GM19463 (cell line): ENCODE results near the gene TRMT112.

Experiments
- ATAC-seq: cut with Tn5 transposase; IDR thresholded peaks from one replicate; pipeline ENCODE4 v1.9.1; 2021; ENCODE audit warnings: mild to moderate bottlenecking, moderate library complexity; ENCODE audit not compliant: unreplicated experiment

The TRMT112 gene

GRCh38 chr11:64296830-64297698 is 20.3 kb downstream of the TRMT112 start:
- ATAC-seq = no peak

GRCh38 chr11:64296236-64296635 is 21.1 kb downstream of the TRMT112 start:
- ATAC-seq = no peak

DNA sequence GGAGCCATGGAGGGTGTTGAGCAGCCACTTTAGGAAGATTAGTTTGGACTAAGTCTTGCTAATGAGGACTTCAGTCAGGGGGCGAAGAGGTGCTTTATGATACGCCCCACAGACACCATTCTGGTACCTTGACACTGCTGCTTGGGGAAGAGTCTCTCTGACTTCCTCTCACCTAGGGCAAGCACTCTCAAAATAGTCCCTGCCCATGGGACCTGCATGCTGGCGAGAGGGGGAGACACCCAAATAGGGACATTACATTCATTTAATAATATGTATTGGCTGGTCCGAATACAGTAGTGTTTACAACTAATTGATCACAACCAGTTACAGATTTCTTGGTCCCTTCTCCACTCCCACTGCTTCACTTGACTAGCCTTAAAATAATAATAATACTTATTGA is 21.6 kb downstream of the TRMT112 start:
- no peak for ATAC-seq

DNA sequence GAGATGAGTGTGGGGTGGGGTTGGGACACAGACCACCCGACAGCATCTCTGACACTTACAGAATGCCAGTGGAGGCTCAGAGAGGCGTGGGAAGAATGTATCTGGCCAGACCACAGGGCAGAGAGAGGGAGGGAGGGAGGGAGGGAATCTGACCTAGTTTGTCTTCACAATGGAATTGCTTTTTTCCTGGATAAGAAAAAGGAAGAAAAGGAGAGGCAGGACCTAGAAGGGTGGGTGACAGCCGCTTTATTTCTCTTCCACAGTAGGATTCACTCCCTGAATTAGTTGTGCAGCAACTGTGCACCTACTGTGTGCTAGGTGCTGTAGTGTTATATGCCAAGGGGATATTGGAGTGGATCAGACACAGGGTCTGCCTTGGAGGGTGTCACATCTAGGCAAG is 22.6 kb downstream of the TRMT112 start:
- ATAC-seq = no peak

DNA sequence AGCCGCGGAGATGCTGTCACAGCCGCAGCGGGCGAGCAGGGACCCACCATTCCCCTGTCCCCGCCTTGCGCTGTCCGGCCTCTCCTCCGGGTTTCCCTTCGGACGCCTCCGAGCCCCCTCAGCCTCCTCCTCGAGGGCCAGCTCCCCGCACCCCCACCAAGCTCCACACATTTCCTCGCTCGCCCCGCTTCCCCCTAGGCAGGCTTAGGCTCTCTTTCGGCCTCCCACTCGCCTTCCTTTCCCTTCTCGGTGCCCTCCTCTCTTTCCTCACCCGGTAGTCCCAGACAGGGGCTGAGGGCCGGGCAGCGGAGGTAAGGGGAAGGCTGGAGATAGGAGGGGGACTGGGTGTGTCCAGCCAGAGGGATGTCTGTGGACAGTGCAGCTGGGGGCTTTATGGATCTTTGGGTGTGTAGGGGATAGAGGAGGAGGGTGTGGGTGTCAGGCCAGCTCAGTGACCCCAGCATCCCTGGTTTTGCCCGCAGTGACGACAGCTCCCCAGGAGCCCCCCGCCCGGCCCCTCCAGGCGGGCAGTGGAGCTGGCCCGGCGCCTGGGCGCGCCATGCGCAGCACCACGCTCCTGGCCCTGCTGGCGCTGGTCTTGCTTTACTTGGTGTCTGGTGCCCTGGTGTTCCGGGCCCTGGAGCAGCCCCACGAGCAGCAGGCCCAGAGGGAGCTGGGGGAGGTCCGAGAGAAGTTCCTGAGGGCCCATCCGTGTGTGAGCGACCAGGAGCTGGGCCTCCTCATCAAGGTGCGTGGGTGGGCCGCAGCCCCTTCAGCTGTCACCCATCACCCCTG is 24.7 kb downstream of the TRMT112 start:
- no peak for ATAC-seq

GRCh38 chr11:64291752-64292459 is 25.5 kb downstream of the TRMT112 start:
- ATAC-seq = no peak

GRCh38 chr11:64291262-64291751 is 26.1 kb downstream of the TRMT112 start, which contains the start of gene KCNK4:
Gene KCNK4 (plus strand): TSS chr11:64291302. CDS start chr11:64293019, 1,717 bp downstream.
- ATAC-seq = no peak

- no peak for ATAC-seq
These were observed 26.8 kb downstream of the TRMT112 start for GRCh38 chr11:64290352-64291261.

- ATAC-seq = no peak
These were observed 28.3 kb downstream of the TRMT112 start for GRCh38 chr11:64289002-64289564.

DNA sequence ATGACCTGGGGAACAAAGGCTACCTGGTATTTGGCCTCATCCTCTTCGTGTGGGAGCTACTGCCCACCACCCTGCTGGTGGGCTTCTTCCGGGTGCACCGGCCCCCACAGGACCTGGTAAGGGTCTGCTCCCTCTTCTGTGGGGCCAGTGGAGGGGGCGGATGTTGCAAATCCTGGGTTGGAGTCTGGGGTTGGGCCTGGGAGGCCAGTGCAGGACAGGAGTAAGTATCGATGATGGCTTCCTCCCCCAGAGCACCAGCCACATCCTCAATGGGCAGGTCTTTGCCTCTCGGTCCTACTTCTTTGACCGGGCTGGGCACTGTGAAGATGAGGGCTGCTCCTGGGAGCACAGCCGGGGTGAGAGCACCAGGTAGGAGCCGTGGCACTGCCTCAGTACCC is 29.0 kb downstream of the TRMT112 start:
- ATAC-seq = no peak

DNA sequence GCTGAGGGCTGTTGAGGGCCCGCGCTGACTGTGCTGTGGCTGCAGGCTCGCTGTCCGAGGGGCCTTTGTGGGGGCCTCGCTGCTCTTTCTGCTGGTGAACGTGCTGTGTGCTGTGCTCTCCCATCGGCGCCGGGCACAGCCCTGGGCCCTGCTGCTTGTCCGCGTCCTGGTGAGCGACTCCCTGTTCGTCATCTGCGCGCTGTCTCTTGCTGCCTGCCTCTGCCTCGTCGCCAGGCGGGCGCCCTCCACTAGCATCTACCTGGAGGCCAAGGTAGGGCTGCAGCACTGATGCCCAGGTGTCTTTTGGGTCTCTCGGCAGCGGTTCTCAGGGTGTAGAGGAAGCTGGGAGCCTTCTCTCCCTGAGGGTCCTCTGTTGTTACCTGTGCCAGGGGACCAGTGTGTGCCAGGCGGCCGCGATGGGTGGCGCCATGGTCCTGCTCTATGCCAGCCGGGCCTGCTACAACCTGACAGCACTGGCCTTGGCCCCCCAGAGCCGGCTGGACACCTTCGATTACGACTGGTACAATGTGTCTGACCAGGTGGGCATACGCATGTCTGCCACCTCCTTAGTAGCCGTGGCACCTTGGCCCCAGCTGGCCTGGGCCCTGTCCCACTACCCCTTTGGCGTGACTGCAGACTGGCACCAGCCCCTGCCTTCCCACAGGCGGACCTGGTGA is 29.5 kb downstream of the TRMT112 start:
- ATAC-seq = no peak

GRCh38 chr11:64286801-64287159 is 30.6 kb downstream of the TRMT112 start:
- no peak for ATAC-seq

DNA sequence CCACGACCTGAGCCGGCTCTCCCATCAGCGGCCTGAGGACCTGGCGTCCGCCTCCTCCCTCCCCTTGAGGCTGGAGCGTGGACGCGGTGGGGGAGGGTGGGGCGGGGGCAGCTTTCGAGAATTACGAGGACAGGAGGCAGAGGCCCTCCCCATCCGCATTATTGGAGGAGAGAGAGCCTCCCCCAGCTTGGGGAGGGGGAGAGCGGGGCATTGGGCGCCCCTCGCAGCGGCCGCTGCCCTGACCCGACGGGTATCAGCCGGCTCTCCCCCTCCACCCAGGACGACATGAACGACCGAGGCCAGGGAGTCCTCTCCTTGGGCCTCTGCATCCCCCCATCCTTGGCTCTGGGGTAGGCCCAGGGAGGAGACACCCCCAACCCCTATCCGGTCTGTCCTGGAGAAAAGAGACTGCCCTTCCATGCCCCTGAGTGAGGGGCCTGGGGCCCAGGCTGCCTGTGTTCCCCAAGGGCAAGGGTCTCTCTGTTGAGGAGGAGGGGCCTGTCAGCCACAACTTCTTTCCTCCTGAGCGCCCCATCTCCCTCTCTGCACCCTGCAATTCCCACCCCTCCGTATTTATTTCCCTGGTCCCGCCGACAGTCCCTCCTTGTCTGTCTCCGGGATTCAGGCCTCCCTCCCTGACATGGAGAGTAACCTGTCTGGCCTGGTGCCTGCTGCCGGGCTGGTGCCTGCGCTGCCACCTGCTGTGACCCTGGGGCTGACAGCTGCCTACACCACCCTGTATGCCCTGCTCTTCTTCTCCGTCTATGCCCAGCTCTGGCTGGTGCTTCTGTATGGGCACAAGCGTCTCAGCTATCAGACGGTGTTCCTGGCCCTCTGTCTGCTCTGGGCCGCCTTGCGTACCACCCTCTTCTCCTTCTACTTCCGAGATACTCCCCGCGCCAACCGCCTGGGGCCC is 31.2 kb downstream of the TRMT112 start:
- ATAC-seq = no peak

- ATAC-seq = peak; percentile 53
These were observed 32.1 kb downstream of the TRMT112 start, which contains the start of gene GPR137 for GRCh38 chr11:64284962-64285884. Gene GPR137 (plus strand): TSS chr11:64285848. CDS start chr11:64286525, 677 bp downstream.

DNA sequence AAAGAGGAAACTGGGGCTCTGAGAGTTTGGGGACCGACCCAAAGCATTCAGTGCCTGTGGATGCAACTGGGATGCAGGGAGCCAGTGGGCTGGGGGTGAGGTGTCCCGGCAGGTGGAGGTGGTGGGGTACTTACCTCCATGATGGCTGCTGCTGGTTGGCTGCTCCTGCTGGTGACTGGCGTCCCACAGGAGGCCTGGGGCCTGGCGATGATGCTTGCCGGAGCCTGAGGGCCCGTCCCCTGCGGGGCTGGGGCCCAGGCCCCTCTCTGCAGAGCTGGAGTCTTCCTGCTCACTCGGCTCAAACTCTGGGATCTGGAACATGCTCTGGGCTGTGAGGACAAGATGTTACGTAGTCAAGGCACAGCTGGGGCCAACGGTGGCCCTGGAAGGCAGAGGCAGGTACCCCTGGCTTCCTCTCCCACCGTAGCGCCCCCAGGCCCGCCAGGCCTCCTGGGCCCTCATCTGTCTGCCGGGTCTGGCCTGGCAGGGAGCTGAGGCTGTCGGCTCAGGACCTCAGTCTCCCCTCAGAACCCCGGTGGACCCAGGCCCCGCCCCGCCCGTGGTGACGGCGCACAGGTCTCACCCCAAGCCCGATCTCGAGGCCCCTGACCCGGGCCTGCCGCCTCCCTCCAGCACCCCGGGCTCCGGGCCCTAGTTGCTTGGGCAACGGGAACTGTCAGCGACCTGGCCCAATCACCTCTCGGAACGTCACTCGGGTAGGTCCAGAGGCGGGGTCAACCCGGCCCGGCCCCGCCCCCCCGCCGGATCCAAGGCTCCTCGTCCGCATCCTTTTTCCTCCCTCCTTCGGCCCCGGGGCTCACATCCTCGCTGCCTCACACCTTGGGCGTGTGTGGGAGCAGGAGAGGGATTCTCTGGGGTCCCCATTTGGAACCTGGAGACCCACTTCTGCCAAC is 33.1 kb downstream of the TRMT112 start, which contains the start of gene BAD:
BAD (minus strand) TSS at position 618 of the 914 bp plus-strand sequence; CDS start at position 321, 297 bp downstream.
- ATAC-seq = peak; percentile 79

- no peak for ATAC-seq
These were observed 34.3 kb downstream of the TRMT112 start for GRCh38 chr11:64283092-64283491.
